T-helper 2 cell treated with Interferon-gamma antibody and Interleukin-4, amounts not matched to agents 5 μg/mL and 100 μg/mL, for 36 hours (primary cell): ENCODE data around the gene COL23A1.

Experiments used
- DNase-seq: peaks from one replicate; pipeline ENCODE4 v3.0.0; 2021; ENCODE audit warnings: low spot score
- H3K27ac Mint-ChIP-seq: one replicate; pipeline ENCODE4 v1.8.0; 2021; ENCODE audit warnings: mild to moderate bottlenecking, mixed read lengths
- H3K27me3 Mint-ChIP-seq: one replicate; pipeline ENCODE4 v1.8.0; 2021; ENCODE audit warnings: low read depth, mixed read lengths
- H3K36me3 Mint-ChIP-seq: one replicate; pipeline ENCODE4 v1.8.0; 2021; ENCODE audit warnings: low read depth, mixed read lengths
- H3K4me1 Mint-ChIP-seq: one replicate; pipeline ENCODE4 v1.8.0; 2021; ENCODE audit warnings: low read depth, mixed read lengths
- H3K4me3 Mint-ChIP-seq: one replicate; pipeline ENCODE4 v1.8.0; 2022; ENCODE audit warnings: mild to moderate bottlenecking, moderate library complexity, mixed read lengths
- H3K9me3 Mint-ChIP-seq: one replicate; pipeline ENCODE4 v1.8.0; 2021; ENCODE audit warnings: mixed read lengths

COL23A1 gene

GRCh38 chr5:178278358-178279023 lies 311.7 kb downstream of the COL23A1 start:
- H3K36me3 Mint-ChIP-seq: no peaks in the 10 kb centered on the region
- DNase-seq: no peak
- H3K4me1 Mint-ChIP-seq: no peaks in the 10 kb centered on the region
- H3K27me3 Mint-ChIP-seq: no peaks in the 10 kb centered on the region
- H3K27ac Mint-ChIP-seq: no peak overlapping the region
- no peak overlapping the region for H3K4me3 Mint-ChIP-seq
- H3K9me3 Mint-ChIP-seq: peaks cover 4% of the 10 kb centered on the region

GRCh38 chr5:178277866-178278265 lies 312.3 kb downstream of the COL23A1 start:
- Mint-ChIP-seq H3K27ac (no peak overlapping the region), H3K27me3 (no peaks in the 10 kb centered on the region), H3K9me3 (no peaks in the 10 kb centered on the region), H3K4me1 (no peaks in the 10 kb centered on the region), H3K36me3 (no peaks in the 10 kb centered on the region), H3K4me3 (no peak overlapping the region)
- no peak for DNase-seq

DNA sequence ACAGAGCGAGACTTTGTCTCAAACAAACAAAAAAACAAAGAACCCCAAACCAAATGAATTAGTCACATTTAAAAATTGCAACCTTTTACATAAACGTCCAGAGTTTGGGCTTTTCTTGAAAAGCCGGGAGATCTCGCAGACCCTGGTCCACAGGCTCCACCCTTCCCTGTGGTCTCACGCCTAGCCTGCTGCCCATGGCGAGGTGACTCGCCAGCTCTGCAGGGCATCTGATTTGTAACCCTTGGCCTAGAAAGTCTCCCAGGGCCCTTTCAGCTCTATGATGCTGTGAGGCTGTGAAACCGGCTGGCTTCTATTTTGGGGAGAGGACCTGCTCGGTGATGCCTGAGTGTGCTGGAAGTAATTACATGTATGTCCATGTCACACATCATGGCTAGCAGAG lies 312.8 kb downstream of the COL23A1 start:
- Mint-ChIP-seq H3K9me3 (no peaks in the 10 kb centered on the region), H3K27me3 (no peaks in the 10 kb centered on the region), H3K27ac (no peak overlapping the region), H3K4me1 (no peaks in the 10 kb centered on the region), H3K36me3 (no peaks in the 10 kb centered on the region), H3K4me3 (no peak overlapping the region)
- DNase-seq: no peak

DNA sequence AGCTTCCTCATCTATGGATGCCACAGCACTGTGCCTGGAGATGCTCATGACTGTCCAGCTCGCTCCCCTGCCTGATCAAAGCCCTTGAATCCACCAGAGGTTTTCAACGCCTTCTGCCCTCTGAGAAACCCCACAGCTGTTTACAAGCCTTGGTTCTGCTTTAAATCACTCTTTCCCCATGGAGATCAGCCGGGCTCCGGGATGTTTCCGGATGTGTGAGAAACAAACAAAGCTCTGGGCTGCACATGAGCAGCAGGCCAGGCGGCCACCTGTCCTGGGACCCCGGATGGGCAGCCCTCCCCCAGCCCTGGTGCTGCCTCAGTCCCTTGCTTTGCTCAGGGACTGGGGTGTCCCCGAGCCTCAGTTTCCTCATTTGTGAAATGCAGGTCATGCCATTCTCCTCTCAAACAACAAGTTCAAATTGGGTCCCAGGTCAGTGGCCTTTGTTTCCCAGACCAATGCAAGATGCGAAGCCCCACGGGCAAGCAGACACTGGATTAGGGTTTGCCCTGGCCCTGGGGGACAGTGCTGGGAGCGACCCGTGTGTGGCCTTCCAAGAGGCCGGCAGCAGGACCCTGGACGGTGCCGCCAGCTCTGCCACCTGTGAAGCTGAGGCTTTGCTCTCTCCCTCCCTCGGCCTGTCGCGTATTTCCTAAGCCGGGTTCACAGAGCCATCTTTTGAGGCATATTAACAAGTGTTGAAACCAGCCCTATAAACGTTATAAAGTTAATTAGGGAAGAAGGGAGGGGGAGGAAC lies 315.2 kb downstream of the COL23A1 start:
- H3K9me3 Mint-ChIP-seq: no peaks in the 10 kb centered on the region
- H3K27ac Mint-ChIP-seq: no peak overlapping the region
- no peaks in the 10 kb centered on the region for H3K36me3 Mint-ChIP-seq
- no peak overlapping the region for H3K4me3 Mint-ChIP-seq
- DNase-seq: no peak
- H3K27me3 Mint-ChIP-seq: no peaks in the 10 kb centered on the region
- H3K4me1 Mint-ChIP-seq: no peaks in the 10 kb centered on the region

- no peak overlapping the region for H3K4me3 Mint-ChIP-seq
- H3K9me3 Mint-ChIP-seq: no peaks in the 10 kb centered on the region
- DNase-seq: no peak
- no peaks in the 10 kb centered on the region for H3K27me3 Mint-ChIP-seq
- no peaks in the 10 kb centered on the region for H3K4me1 Mint-ChIP-seq
- no peaks in the 10 kb centered on the region for H3K36me3 Mint-ChIP-seq
- H3K27ac Mint-ChIP-seq: no peak overlapping the region
Measured at GRCh38 chr5:178273665-178274541, 316.3 kb downstream of the COL23A1 start.

GRCh38 chr5:178273041-178273440 lies 317.2 kb downstream of the COL23A1 start:
- Mint-ChIP-seq H3K36me3 (no peaks in the 10 kb centered on the region), H3K4me3 (no peak overlapping the region)

DNA sequence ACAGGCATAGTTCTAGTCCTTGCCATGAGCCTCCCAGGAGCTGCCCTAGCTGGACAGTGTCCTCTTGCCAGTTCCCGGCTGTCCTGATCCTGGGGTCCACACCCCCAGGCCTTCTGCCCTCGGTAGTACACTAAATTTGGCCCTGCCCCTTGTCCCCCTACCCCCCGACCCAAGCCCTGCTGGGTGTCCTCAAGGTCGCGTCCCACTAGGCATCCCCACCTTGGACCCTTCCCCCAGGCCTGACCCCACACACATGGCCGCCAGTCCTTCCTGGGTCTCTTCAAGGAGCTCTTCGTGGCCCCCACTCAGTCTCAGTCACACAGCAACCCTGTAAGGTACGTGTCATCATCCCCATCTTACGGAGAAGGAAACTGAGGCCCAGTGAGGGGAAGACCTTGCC lies 317.6 kb downstream of the COL23A1 start:
- DNase-seq: no peak
- no peaks in the 10 kb centered on the region for H3K36me3 Mint-ChIP-seq
- H3K9me3 Mint-ChIP-seq: no peaks in the 10 kb centered on the region
- H3K27ac Mint-ChIP-seq: no peak overlapping the region
- H3K4me1 Mint-ChIP-seq: no peaks in the 10 kb centered on the region
- H3K27me3 Mint-ChIP-seq: no peaks in the 10 kb centered on the region
- H3K4me3 Mint-ChIP-seq: no peak overlapping the region

More at GRCh38 chr5:178273041-178273440, 317.2 kb downstream of the COL23A1 start:
- H3K27ac Mint-ChIP-seq: no peak overlapping the region
- no peak for DNase-seq
- H3K27me3 Mint-ChIP-seq: no peaks in the 10 kb centered on the region
- no peaks in the 10 kb centered on the region for H3K4me1 Mint-ChIP-seq
- no peaks in the 10 kb centered on the region for H3K9me3 Mint-ChIP-seq

DNA sequence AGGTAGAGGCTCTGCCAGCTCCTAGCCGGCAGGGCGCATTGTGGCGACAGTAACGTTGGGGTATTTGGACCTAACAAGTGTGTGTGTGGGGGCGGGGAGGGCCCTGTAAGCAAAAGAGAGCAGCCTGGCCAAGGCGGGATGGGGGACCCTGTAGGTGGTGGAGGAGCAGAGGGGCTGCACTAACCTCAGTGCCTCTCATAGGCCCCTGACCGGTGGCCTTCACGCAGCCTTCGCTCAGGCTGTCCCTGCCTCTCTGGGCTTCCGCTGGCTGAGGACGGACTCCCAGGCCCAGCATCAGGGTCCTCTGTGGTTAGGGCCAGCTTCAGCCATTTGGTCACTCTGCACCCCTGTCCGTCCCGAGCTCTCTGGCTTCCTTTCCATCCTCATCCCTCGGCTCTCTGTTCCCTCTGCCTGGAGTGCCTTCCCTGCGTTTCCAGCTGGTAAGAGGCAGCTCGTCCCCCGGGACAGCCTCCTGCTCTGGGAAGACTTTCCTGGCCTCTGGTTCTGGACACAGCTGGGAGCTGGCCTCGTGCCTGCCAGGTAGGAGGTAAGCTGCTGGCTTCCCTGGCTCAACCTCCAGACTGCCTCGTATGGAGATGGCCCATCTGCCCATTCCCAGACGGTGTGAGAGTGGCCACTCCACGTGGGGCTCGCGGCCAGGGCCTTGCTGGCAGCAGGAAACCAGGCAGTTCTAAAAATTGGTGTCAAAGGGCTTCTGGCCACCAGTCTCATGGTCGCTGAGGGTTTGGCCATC lies 318.3 kb downstream of the COL23A1 start:
- no peak overlapping the region for H3K27ac Mint-ChIP-seq
- no peak overlapping the region for H3K4me3 Mint-ChIP-seq

DNA sequence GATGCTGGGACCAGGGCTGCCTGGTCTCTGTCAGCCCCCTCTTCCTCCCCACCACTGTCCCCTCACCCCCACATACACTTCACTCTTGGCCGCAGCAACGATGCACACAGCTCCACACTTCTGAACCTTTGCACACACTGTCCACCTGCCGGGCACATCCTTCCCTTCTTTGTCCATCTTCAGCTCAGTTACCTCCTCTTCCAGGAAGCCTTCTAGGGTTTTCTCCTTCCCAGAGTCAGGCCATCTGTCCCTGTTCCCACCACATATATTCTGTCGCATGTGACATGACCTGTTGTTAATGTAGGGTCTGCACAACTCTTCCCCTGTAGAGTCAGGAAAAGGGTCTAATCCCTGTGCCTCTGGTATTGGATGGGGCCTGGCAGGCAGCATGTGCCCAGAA lies 319.0 kb downstream of the COL23A1 start:
- H3K27ac Mint-ChIP-seq: no peak overlapping the region
- no peak overlapping the region for H3K4me3 Mint-ChIP-seq
- H3K27me3 Mint-ChIP-seq: no peaks in the 10 kb centered on the region
- H3K9me3 Mint-ChIP-seq: no peaks in the 10 kb centered on the region
- no peak for DNase-seq
- no peaks in the 10 kb centered on the region for H3K4me1 Mint-ChIP-seq
- no peaks in the 10 kb centered on the region for H3K36me3 Mint-ChIP-seq

More for the DNA sequence above, 318.3 kb downstream of the COL23A1 start:
- Mint-ChIP-seq H3K27me3 (no peaks in the 10 kb centered on the region), H3K9me3 (no peaks in the 10 kb centered on the region), H3K36me3 (no peaks in the 10 kb centered on the region), H3K4me1 (no peaks in the 10 kb centered on the region)
- no peak for DNase-seq

DNA sequence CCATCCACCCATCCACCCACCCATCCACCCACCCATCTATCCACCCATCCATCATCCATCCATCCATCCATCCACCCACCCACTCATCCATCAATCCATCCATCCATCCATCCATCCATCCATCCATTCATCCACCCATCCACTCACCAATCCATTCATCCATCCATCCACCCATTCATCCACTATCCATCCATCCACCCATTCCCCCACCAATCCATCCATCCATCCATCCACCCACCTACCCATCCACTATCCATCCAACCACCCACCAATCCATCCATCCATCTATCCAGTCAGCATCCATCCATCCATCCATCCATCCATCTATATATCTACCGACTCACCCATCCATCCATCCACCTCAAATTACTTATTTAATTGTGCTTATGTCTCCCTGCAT lies 320.7 kb downstream of the COL23A1 start:
- Mint-ChIP-seq H3K4me3 (no peak overlapping the region), H3K4me1 (no peaks in the 10 kb centered on the region), H3K27me3 (no peaks in the 10 kb centered on the region), H3K9me3 (no peaks in the 10 kb centered on the region), H3K36me3 (no peaks in the 10 kb centered on the region), H3K27ac (no peak overlapping the region)
- no peak for DNase-seq

DNA sequence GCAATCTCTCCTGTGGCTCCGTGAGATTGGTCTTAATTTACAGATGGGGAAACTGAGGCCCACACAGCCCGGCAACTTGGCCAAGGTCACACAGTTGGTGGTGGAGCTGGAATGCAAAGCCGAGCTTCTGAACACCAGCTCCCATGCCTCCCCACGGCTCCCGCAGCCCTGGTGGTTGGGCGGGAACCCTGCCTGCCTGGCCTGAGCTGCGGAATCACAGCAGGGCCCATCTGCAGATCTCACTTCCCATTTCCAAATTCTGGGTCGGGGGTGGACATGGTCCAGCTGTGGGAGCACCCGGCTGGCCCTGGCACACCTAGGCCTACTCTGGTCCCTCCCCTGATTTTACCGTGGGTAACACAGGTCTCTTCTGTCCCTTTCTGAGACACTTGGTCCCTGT lies 322.3 kb downstream of the COL23A1 start:
- Mint-ChIP-seq H3K27me3 (no peaks in the 10 kb centered on the region), H3K4me1 (no peaks in the 10 kb centered on the region), H3K9me3 (no peaks in the 10 kb centered on the region), H3K4me3 (no peak overlapping the region), H3K27ac (no peak overlapping the region), H3K36me3 (no peaks in the 10 kb centered on the region)
- DNase-seq: no peak

- no peaks in the 10 kb centered on the region for H3K4me1 Mint-ChIP-seq
- DNase-seq: no peak
- no peak overlapping the region for H3K4me3 Mint-ChIP-seq
- no peaks in the 10 kb centered on the region for H3K27me3 Mint-ChIP-seq
- H3K27ac Mint-ChIP-seq: no peak overlapping the region
- H3K9me3 Mint-ChIP-seq: no peaks in the 10 kb centered on the region
- no peaks in the 10 kb centered on the region for H3K36me3 Mint-ChIP-seq
Measured at GRCh38 chr5:178267245-178267644, 322.9 kb downstream of the COL23A1 start.

DNA sequence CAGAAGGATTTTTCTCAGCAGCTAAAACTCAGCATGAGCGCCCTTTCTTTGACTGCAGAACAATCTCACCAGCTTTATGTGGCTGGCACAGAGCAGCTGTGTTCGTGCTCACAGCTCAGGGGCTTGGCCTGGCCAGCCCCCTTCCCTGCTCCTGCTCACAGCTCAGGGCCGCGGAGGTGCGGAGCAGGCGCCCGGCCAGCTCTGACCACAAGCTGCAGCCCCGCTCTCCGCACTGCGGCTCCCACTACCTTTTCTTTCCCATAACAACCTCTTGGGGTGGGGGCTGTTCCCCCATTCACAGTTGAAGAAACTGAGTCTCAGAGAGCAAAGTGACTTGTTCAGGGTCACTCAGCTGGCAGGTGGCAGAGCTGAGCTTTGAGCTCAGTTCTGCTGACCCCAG lies 323.6 kb downstream of the COL23A1 start:
- Mint-ChIP-seq H3K4me1 (no peaks in the 10 kb centered on the region), H3K9me3 (no peaks in the 10 kb centered on the region), H3K27ac (no peak overlapping the region), H3K36me3 (no peaks in the 10 kb centered on the region), H3K4me3 (no peak overlapping the region), H3K27me3 (no peaks in the 10 kb centered on the region)
- DNase-seq: no peak
